Mesendoderm (in vitro differentiated cells): ENCODE data around the gene PRKAA2.

Source experiments
- DNase-seq: peaks from one replicate; pipeline ENCODE4 v3.0.0; 2013
- H2AK5ac ChIP-seq: 2 replicates; pipeline ENCODE4 v1.6.1; 2013; ENCODE audit warnings: low read length, inconsistent platforms
- H2BK120ac ChIP-seq: 2 replicates; pipeline ENCODE4 v1.6.1; 2013; ENCODE audit warnings: low read depth, mild to moderate bottlenecking, low read length, moderate library complexity, mixed read lengths
- H2BK15ac ChIP-seq: replicated peaks from 2 replicates; pipeline ENCODE4 v1.6.1; 2013; ENCODE audit warnings: low read depth, mild to moderate bottlenecking, moderate library complexity
- H2BK5ac ChIP-seq: 2 replicates; pipeline ENCODE4 v1.6.1; 2013; ENCODE audit warnings: low read length, inconsistent platforms
- H3K18ac ChIP-seq: 2 replicates; pipeline ENCODE4 v1.6.1; 2013; ENCODE audit warnings: mild to moderate bottlenecking, low read length, mixed read lengths
- H3K23ac ChIP-seq: one replicate; pipeline ENCODE4 v1.6.1; 2013; ENCODE audit warnings: low read length
- H3K27ac ChIP-seq: 2 replicates; pipeline ENCODE4 v1.5.1; 2013; ENCODE audit warnings: low read depth, mild to moderate bottlenecking, inconsistent platforms, low read length, moderate library complexity
- H3K27me3 ChIP-seq: 2 replicates; pipeline ENCODE4 v1.6.1; 2013; ENCODE audit warnings: low read length, control low read depth, mild to moderate bottlenecking, inconsistent platforms; ENCODE audit not compliant: insufficient read depth, poor library complexity
- H3K36me3 ChIP-seq: 2 replicates; pipeline ENCODE4 v1.6.1; 2013; ENCODE audit warnings: low read length, inconsistent platforms; ENCODE audit not compliant: control insufficient read depth, insufficient read depth
- H3K4ac ChIP-seq: one replicate; pipeline ENCODE4 v1.6.1; 2013; ENCODE audit warnings: low read depth, mild to moderate bottlenecking, low read length, moderate library complexity
- H3K4me1 ChIP-seq: 2 replicates; pipeline ENCODE4 v1.6.1; 2013; ENCODE audit warnings: low read depth, low read length, inconsistent platforms; ENCODE audit not compliant: control insufficient read depth
- H3K4me2 ChIP-seq: 2 replicates; pipeline ENCODE4 v1.6.1; 2013; ENCODE audit warnings: low read length
- H3K4me3 ChIP-seq: 2 replicates; pipeline ENCODE4 v1.5.1; 2013; ENCODE audit warnings: mild to moderate bottlenecking, low read length
- H3K56ac ChIP-seq: one replicate; pipeline ENCODE4 v1.6.1; 2013; ENCODE audit warnings: low read length
- H3K79me1 ChIP-seq: 2 replicates; pipeline ENCODE4 v1.6.1; 2013; ENCODE audit warnings: low read length, inconsistent platforms
- H3K79me2 ChIP-seq: 2 replicates; pipeline ENCODE4 v1.6.1; 2013; ENCODE audit warnings: mild to moderate bottlenecking, low read length; ENCODE audit not compliant: control insufficient read depth, insufficient read depth
- H3K9ac ChIP-seq: 2 replicates; pipeline ENCODE4 v1.6.1; 2013; ENCODE audit warnings: low read length, inconsistent platforms
- H4K5ac ChIP-seq: one replicate; pipeline ENCODE4 v1.6.1; 2013; ENCODE audit warnings: low read length
- H4K8ac ChIP-seq: one replicate; pipeline ENCODE4 v1.6.1; 2013; ENCODE audit warnings: low read depth, mild to moderate bottlenecking, control low read depth, low read length, moderate library complexity
- WGBS: extraction: QIAGEN DNeasy Blood & Tissue Kit; methylation state at CpG from one replicate; pipeline ENCODE4 v1.1.7; 2013; ENCODE audit warnings: low lambda C conversion rate, missing lambda C conversion rate; ENCODE audit not compliant: insufficient coverage; ENCODE audit errors: extremely low coverage; 5-methylcytosine and 5-hydroxymethylcytosine counted together

The PRKAA2 gene

DNA sequence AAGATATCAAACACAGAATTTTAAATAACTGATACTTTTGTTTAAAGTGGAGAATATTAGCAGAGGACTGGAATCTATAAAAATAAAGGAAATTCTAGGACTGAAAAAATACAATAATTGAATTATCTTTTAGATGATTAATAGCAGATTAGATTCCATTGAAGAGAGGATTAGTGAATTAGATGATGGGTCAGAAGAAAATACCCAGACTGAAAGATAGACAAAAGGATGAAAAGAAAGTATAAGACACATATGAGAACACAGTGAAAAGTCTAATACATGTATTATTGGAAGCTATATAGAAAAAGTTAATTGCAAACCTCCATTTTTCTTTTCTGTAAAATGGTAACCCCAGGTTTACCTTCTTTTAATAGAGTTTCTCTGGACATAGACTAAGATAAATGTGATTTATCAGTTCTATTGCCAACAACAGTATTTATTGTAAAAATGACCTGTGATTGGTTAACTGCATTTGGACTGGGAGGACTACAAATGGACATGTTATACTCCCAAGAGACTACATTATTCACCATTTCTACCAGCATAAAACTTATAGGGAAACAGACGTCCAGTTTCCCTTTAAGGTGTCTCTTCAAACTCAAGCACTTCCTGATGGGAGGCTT is 11.0 kb downstream of the PRKAA2 start:
- Histone ChIP-seq H3K18ac (no peak overlapping the region), H3K56ac (no peak overlapping the region), H3K36me3 (no peaks in the 10 kb centered on the region), H3K27ac (no peak overlapping the region), H3K23ac (no peak overlapping the region), H3K4ac (no peak overlapping the region), H3K4me2 (no peak overlapping the region), H3K79me1 (no peaks in the 10 kb centered on the region), H3K9ac (no peak overlapping the region), H3K4me1 (no peaks in the 10 kb centered on the region), H2BK120ac (no peak overlapping the region), H3K27me3 (no peaks in the 10 kb centered on the region), H2AK5ac (no peak overlapping the region), H4K8ac (no peak overlapping the region), H4K5ac (no peak overlapping the region), H2BK5ac (no peak overlapping the region), H3K79me2 (no peaks in the 10 kb centered on the region), H2BK15ac (no peak overlapping the region), H3K4me3 (no peak overlapping the region)
- DNase-seq, result no peak
- no CpG with 5 or more reads among the region's 1 CpG for WGBS

DNA sequence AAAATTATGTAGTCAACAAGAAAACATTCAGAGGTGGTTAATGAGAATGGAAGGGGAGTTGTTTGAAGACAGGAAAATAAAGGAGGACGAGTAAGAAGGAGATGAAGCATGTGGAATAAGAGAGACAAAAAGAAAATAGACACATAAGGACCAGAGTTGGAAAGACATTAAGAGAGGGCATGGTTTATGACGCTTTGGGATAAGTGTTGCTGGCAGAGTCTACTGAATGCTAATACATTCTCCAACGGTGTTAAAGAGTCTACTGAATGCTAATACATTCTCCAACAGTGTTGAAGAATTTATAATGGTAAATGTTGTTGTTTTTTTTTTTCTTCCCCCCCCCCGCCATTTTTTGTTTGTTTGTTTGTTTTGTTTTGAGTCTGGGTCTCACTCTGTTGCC is 13.1 kb downstream of the PRKAA2 start:
- Histone ChIP-seq H3K4me1 (no peaks in the 10 kb centered on the region), H4K5ac (no peak overlapping the region), H3K79me2 (no peaks in the 10 kb centered on the region), H2BK15ac (no peak overlapping the region), H2BK5ac (no peak overlapping the region), H2BK120ac (no peak overlapping the region), H3K4me2 (no peak overlapping the region), H3K27ac (no peak overlapping the region), H3K4me3 (no peak overlapping the region), H3K9ac (no peak overlapping the region), H2AK5ac (no peak overlapping the region), H3K79me1 (no peaks in the 10 kb centered on the region), H3K56ac (no peak overlapping the region), H3K18ac (no peak overlapping the region), H3K36me3 (no peaks in the 10 kb centered on the region), H3K27me3 (no peaks in the 10 kb centered on the region), H3K23ac (no peak overlapping the region), H3K4ac (no peak overlapping the region), H4K8ac (no peak overlapping the region)
- WGBS, result 100% methylated on average over 1 of the region's 4 CpGs
- no peak for DNase-seq

DNA sequence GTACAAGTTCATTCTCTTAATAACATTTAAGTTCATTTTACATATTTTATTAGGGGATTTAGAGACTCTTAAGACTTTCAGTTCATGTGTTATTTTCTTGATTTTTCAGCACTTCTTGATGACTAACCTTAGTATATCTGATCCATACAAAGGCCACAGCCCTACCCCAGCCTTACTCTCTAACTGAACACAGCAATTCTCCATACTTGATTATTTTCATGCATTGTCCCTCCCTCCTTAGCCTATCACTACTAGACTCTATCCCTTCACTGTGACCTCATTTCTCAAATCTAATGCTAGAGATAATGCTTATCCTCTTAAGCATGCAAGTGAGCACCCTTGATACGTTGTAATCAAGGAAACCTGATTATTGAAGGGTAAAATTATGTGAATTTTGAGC is 15.2 kb downstream of the PRKAA2 start:
- H3K56ac ChIP-seq, result no peak overlapping the region
- H4K8ac ChIP-seq, result no peak overlapping the region
- H3K4me2 ChIP-seq, result no peak overlapping the region
- no peaks in the 10 kb centered on the region for H3K27me3 ChIP-seq
- no peak overlapping the region for H3K9ac ChIP-seq
- no peaks in the 10 kb centered on the region for H3K79me1 ChIP-seq
- H3K18ac ChIP-seq, result no peak overlapping the region
- no peak overlapping the region for H3K23ac ChIP-seq
- no peak overlapping the region for H2BK120ac ChIP-seq
- H2BK5ac ChIP-seq, result no peak overlapping the region
- no peak overlapping the region for H3K4ac ChIP-seq
- H3K36me3 ChIP-seq, result no peaks in the 10 kb centered on the region
- no peaks in the 10 kb centered on the region for H3K79me2 ChIP-seq
- no CpG with 5 or more reads among the region's 1 CpG for WGBS
- no peak overlapping the region for H2BK15ac ChIP-seq
- H2AK5ac ChIP-seq, result no peak overlapping the region
- no peak overlapping the region for H4K5ac ChIP-seq
- no peak overlapping the region for H3K27ac ChIP-seq
- no peaks in the 10 kb centered on the region for H3K4me1 ChIP-seq
- H3K4me3 ChIP-seq, result no peak overlapping the region
- no peak for DNase-seq

DNA sequence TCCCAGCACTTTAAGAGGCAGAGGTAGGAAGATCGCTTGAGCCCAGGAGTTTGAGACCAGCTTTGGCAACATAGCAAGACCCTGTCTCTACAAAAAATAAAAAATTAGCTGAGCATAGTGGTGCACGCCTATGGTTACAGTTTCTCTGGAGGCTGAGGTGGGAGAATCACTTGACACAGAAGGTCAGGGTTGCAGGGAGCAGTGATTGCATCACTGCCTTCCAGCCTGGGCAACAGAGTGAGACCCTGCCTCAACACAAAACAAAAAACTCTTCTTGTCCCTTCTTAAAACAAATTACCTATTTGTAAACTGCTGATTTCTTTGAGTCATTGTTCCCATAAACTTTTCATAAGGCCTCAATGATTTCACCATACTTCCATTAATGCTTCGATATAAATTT is 18.7 kb downstream of the PRKAA2 start:
- Histone ChIP-seq H3K36me3 (no peaks in the 10 kb centered on the region), H3K23ac (no peak overlapping the region), H2BK5ac (no peak overlapping the region), H3K4me2 (no peak overlapping the region), H3K27me3 (no peaks in the 10 kb centered on the region), H3K18ac (no peak overlapping the region), H3K4ac (no peak overlapping the region), H4K5ac (no peak overlapping the region), H2AK5ac (no peak overlapping the region), H2BK120ac (no peak overlapping the region), H3K27ac (no peak overlapping the region), H2BK15ac (no peak overlapping the region), H3K9ac (no peak overlapping the region), H3K79me2 (no peaks in the 10 kb centered on the region), H3K4me1 (no peaks in the 10 kb centered on the region), H3K56ac (no peak overlapping the region), H3K79me1 (no peaks in the 10 kb centered on the region), H4K8ac (no peak overlapping the region), H3K4me3 (no peak overlapping the region)
- no CpG with 5 or more reads among the region's 3 CpGs for WGBS
- no peak for DNase-seq

DNA sequence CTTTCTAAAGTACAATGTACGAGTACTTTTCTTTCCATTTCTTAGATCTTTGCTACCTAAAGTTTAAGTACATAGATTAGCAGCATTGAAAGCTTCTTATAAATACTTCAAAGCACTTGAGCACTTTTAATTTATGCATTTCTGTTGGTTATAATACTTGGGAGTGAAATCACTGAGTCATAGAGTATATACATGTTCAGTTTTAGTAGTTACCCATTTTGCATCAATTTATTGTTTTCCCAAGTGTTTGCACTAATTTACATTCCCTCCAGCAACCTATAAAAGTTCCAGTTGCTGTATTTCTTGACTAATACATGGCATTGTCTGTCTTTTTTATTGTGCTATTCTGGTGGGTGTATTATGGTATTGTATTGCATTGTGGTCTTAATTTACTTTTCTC is 20.3 kb downstream of the PRKAA2 start:
- H4K8ac ChIP-seq, result no peak overlapping the region
- no peak overlapping the region for H4K5ac ChIP-seq
- no CpG with 5 or more reads among the region's 1 CpG for WGBS
- H3K18ac ChIP-seq, result no peak overlapping the region
- H3K27me3 ChIP-seq, result no peaks in the 10 kb centered on the region
- H3K4me2 ChIP-seq, result no peak overlapping the region
- no peak overlapping the region for H2AK5ac ChIP-seq
- no peak overlapping the region for H2BK15ac ChIP-seq
- H3K9ac ChIP-seq, result no peak overlapping the region
- H3K79me1 ChIP-seq, result no peaks in the 10 kb centered on the region
- H3K4me1 ChIP-seq, result no peaks in the 10 kb centered on the region
- H2BK120ac ChIP-seq, result no peak overlapping the region
- H3K4me3 ChIP-seq, result no peak overlapping the region
- H3K79me2 ChIP-seq, result no peaks in the 10 kb centered on the region
- no peaks in the 10 kb centered on the region for H3K36me3 ChIP-seq
- H2BK5ac ChIP-seq, result no peak overlapping the region
- no peak overlapping the region for H3K23ac ChIP-seq
- no peak overlapping the region for H3K4ac ChIP-seq
- no peak overlapping the region for H3K56ac ChIP-seq
- DNase-seq, result no peak
- H3K27ac ChIP-seq, result no peak overlapping the region

DNA sequence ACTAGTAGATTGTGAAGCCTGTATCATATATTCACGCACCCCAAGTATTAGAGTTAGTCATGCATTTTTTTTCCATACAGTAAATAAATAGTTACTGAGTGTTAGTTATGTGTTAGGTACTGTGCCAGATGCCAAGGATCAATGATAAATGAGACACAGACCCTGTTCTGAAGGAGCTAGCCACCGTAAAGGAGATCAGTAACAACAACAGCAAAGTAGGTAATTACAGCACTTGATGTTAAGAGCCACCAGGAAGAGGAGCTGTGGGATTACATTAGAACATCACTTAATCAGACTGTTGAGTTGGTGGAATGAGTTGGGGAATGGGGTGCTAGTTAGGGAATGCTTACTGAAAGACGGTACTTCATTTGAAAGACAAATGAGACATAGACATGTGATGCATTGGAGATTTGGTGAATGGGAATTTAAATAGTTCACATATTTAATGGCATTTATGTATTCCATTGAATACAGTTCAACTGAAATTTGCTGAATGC is 21.0 kb downstream of the PRKAA2 start:
- H2AK5ac ChIP-seq, result no peak overlapping the region
- H2BK15ac ChIP-seq, result no peak overlapping the region
- H4K8ac ChIP-seq, result no peak overlapping the region
- no peak overlapping the region for H3K4me2 ChIP-seq
- no peak overlapping the region for H3K23ac ChIP-seq
- H3K4ac ChIP-seq, result no peak overlapping the region
- WGBS, result no CpG with 5 or more reads among the region's 3 CpGs
- no peaks in the 10 kb centered on the region for H3K79me1 ChIP-seq
- H3K27ac ChIP-seq, result no peak overlapping the region
- no peaks in the 10 kb centered on the region for H3K4me1 ChIP-seq
- H3K4me3 ChIP-seq, result no peak overlapping the region
- no peak overlapping the region for H3K56ac ChIP-seq
- no peaks in the 10 kb centered on the region for H3K27me3 ChIP-seq
- no peak overlapping the region for H2BK120ac ChIP-seq
- H3K9ac ChIP-seq, result no peak overlapping the region
- no peak overlapping the region for H2BK5ac ChIP-seq
- no peak overlapping the region for H4K5ac ChIP-seq
- H3K79me2 ChIP-seq, result no peaks in the 10 kb centered on the region
- no peaks in the 10 kb centered on the region for H3K36me3 ChIP-seq
- no peak overlapping the region for H3K18ac ChIP-seq
- DNase-seq, result peak; percentile 28
